ENCODE data around the gene HNRNPA1.

HNRNPA1 gene

DNA sequence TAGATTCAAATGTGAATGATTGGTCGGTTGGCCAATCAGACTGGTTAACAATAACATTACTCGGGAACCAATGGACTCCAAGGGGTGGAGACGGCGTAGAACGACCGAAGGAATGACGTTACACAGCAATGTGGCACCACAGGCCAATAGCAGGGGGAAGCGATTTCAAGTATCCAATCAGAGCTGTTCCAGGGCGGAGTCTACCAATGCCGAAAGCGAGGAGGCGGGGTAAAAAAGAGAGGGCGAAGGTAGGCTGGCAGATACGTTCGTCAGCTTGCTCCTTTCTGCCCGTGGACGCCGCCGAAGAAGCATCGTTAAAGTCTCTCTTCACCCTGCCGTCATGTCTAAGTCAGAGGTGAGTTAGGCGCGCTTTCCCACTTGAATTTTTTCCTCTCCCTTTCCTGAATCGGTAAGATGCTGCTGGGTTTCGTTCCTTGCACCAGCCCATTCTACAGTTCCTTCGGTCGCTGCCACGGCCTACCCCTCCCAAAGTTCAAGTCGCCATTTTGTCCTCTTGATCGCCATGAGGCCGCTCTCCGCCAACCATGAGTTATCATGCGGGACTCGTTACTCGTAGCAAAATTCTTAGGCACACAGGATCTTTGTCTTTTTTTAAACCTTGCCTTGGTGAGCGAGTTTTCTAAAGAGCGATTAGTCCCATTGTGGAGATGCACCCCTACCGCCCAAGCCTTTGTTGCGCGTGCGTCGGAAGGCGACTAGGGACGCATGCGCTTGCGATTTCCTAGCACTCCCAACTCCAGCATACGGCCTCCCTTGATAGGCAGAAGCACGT lies at the start of gene HNRNPA1:
TSS of gene HNRNPA1 (plus strand) at position 259 of the 793 bp plus-strand sequence. CDS start at position 341, 82 bp downstream.
- CTCF ChIA-PET, result interaction anchor here (0.5 to 2.8 kb wide), 12 partner anchors 8 to 91 kb away, joined by 3 to 19 read pairs (median 5); partner anchors contain the start of gene COPZ1
- Histone ChIP-seq H3K27ac (ENCODE audit: extremely low read depth, low read depth, low read length) (peak within 1 kb of the TSS; percentile 94), H3K4me1 (ENCODE audit: control insufficient read depth, insufficient read depth, low read length) (peaks cover 5% of the 10 kb centered on the region), H3K36me3 (ENCODE audit: control insufficient read depth in 2 of 2, insufficient read depth in 1 of 2, low read length in 2 of 2) (peaks cover 24 to 64% of the 10 kb centered on the region in 2 experiments), H3K4me3 (ENCODE audit: low read depth, low read length) (peak within 1 kb of the TSS; percentile 99), H3K9me3 (ENCODE audit: control insufficient read depth, insufficient read depth, low read depth, low read length) (no peaks in the 10 kb centered on the region)
- POLR2A ChIA-PET, result interaction anchor here (0.5 to 4.5 kb wide), 42 partner anchors 9 to 1883 kb away, joined by 3 to 113 read pairs (median 8); partner anchors contain the start of genes COPZ1, HOXC9 and NFE2
- TF ChIP-seq, protein P1, sequence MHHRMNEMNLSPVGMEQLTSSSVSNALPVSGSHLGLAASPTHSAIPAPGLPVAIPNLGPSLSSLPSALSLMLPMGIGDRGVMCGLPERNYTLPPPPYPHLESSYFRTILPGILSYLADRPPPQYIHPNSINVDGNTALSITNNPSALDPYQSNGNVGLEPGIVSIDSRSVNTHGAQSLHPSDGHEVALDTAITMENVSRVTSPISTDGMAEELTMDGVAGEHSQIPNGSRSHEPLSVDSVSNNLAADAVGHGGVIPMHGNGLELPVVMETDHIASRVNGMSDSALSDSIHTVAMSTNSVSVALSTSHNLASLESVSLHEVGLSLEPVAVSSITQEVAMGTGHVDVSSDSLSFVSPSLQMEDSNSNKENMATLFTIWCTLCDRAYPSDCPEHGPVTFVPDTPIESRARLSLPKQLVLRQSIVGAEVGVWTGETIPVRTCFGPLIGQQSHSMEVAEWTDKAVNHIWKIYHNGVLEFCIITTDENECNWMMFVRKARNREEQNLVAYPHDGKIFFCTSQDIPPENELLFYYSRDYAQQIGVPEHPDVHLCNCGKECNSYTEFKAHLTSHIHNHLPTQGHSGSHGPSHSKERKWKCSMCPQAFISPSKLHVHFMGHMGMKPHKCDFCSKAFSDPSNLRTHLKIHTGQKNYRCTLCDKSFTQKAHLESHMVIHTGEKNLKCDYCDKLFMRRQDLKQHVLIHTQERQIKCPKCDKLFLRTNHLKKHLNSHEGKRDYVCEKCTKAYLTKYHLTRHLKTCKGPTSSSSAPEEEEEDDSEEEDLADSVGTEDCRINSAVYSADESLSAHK (tag by site-specific recombination; IDR thresholded peaks at IDR 0.05), result peak; percentile 60; the same call in 1 of the 2 replicates
- no peak for TF ChIP-seq ZNF114 (tag by site-specific recombination; IDR thresholded peaks at IDR 0.05)
- peak; percentile 86 for TF ChIP-seq ZSCAN30 (tag by site-specific recombination; IDR thresholded peaks at IDR 0.05)
- 0 out of 2 replicates have a peak, but pooled peaks have one; percentile 7 for TF ChIP-seq ZNF341 (tag by site-specific recombination; IDR thresholded peaks at IDR 0.05; ENCODE audit: low read depth)
- TF ChIP-seq REPIN1 (tag by site-specific recombination; IDR thresholded peaks at IDR 0.05; ENCODE audit: low read depth), result 0 out of 2 replicates have a peak, but pooled peaks have one; percentile 76
- TF ChIP-seq ZNF2 (tag by site-specific recombination; IDR thresholded peaks at IDR 0.05), result peak; percentile 93
- TF ChIP-seq ZXDB (tag by site-specific recombination; IDR thresholded peaks at IDR 0.05), result peak; percentile 95
- TF ChIP-seq HOXD13 (CRISPR knock-in tag; IDR thresholded peaks at IDR 0.05; ENCODE audit: borderline replicate concordance), result no peak
- peak; percentile 76 for TF ChIP-seq ZNF394 (tag by site-specific recombination; IDR thresholded peaks at IDR 0.05; ENCODE audit: borderline replicate concordance)
- peak; percentile 22; the same call in 1 of the 2 replicates for TF ChIP-seq ZBTB1 (tag by site-specific recombination; IDR thresholded peaks at IDR 0.05)
- TF ChIP-seq ZNF785 (tag by site-specific recombination; IDR thresholded peaks at IDR 0.05), result no peak
- TF ChIP-seq ZNF132 (tag by site-specific recombination; IDR thresholded peaks at IDR 0.05; ENCODE audit: borderline replicate concordance), result no peak
- TF ChIP-seq, protein P2, sequence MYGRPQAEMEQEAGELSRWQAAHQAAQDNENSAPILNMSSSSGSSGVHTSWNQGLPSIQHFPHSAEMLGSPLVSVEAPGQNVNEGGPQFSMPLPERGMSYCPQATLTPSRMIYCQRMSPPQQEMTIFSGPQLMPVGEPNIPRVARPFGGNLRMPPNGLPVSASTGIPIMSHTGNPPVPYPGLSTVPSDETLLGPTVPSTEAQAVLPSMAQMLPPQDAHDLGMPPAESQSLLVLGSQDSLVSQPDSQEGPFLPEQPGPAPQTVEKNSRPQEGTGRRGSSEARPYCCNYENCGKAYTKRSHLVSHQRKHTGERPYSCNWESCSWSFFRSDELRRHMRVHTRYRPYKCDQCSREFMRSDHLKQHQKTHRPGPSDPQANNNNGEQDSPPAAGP (tag by site-specific recombination; IDR thresholded peaks at IDR 0.05), result peak; percentile 84
- TF ChIP-seq ZNF664 (tag by site-specific recombination; IDR thresholded peaks at IDR 0.05), result peak; percentile 23; the same call in 1 of the 2 replicates
- TF ChIP-seq, protein P3, sequence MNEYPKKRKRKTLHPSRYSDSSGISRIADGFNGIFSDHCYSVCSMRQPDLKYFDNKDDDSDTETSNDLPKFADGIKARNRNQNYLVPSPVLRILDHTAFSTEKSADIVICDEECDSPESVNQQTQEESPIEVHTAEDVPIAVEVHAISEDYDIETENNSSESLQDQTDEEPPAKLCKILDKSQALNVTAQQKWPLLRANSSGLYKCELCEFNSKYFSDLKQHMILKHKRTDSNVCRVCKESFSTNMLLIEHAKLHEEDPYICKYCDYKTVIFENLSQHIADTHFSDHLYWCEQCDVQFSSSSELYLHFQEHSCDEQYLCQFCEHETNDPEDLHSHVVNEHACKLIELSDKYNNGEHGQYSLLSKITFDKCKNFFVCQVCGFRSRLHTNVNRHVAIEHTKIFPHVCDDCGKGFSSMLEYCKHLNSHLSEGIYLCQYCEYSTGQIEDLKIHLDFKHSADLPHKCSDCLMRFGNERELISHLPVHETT (tag by site-specific recombination; IDR thresholded peaks at IDR 0.05), result peak; percentile 58; the same call in 1 of the 2 replicates
- peak; percentile 20; the same call in 1 of the 2 replicates for TF ChIP-seq KLF1 (tag by site-specific recombination; IDR thresholded peaks at IDR 0.05)
- peak; percentile 97 for TF ChIP-seq ZNF501 (tag by site-specific recombination; IDR thresholded peaks at IDR 0.05)
- no peak for TF ChIP-seq HOXA7 (CRISPR knock-in tag; IDR thresholded peaks at IDR 0.05; ENCODE audit: borderline replicate concordance)
- TF ChIP-seq ZNF600 (tag by site-specific recombination; IDR thresholded peaks at IDR 0.05), result 0 out of 2 replicates have a peak, but pooled peaks have one; percentile 10
- TF ChIP-seq ZNF585B (tag by site-specific recombination; IDR thresholded peaks at IDR 0.05), result no peak
- TF ChIP-seq, protein P4, sequence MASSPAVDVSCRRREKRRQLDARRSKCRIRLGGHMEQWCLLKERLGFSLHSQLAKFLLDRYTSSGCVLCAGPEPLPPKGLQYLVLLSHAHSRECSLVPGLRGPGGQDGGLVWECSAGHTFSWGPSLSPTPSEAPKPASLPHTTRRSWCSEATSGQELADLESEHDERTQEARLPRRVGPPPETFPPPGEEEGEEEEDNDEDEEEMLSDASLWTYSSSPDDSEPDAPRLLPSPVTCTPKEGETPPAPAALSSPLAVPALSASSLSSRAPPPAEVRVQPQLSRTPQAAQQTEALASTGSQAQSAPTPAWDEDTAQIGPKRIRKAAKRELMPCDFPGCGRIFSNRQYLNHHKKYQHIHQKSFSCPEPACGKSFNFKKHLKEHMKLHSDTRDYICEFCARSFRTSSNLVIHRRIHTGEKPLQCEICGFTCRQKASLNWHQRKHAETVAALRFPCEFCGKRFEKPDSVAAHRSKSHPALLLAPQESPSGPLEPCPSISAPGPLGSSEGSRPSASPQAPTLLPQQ (tag by site-specific recombination; IDR thresholded peaks at IDR 0.05), result peak; percentile 72
- 0 out of 2 replicates have a peak, but pooled peaks have one; percentile 77 for TF ChIP-seq ZSCAN23 (tag by site-specific recombination; IDR thresholded peaks at IDR 0.05)
- TF ChIP-seq, protein P5, sequence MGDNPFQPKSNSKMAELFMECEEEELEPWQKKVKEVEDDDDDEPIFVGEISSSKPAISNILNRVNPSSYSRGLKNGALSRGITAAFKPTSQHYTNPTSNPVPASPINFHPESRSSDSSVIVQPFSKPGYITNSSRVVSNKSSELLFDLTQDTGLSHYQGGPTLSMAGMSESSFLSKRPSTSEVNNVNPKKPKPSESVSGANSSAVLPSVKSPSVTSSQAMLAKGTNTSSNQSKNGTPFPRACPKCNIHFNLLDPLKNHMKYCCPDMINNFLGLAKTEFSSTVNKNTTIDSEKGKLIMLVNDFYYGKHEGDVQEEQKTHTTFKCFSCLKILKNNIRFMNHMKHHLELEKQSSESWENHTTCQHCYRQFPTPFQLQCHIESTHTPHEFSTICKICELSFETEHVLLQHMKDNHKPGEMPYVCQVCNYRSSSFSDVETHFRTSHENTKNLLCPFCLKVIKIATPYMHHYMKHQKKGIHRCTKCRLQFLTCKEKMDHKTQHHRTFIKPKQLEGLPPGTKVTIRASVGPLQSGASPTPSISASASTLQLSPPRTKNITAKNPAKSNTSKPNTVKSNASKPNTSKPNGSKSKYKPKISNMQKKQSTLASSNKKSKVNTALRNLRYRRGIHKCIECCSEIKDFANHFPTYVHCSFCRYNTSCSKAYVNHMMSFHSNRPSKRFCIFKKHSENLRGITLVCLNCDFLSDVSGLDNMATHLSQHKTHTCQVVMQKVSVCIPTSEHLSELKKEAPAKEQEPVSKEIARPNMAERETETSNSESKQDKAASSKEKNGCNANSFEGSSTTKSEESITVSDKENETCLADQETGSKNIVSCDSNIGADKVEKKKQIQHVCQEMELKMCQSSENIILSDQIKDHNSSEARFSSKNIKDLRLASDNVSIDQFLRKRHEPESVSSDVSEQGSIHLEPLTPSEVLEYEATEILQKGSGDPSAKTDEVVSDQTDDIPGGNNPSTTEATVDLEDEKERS (tag by site-specific recombination; IDR thresholded peaks at IDR 0.05), result no peak
- peak; percentile 63; the same call in 1 of the 2 replicates for TF ChIP-seq ZNF843 (tag by site-specific recombination; IDR thresholded peaks at IDR 0.05)
- TF ChIP-seq ZNF544 (tag by site-specific recombination; IDR thresholded peaks at IDR 0.05), result no peak
- peak; percentile 41; the same call in 1 of the 2 replicates for TF ChIP-seq ZBTB8A (tag by site-specific recombination; IDR thresholded peaks at IDR 0.05)

Data from HEK293 (cell line).